Nephron progenitor cell (in vitro differentiated cells): ENCODE results near the gene MACROH2A1.

Experiments
- DNase-seq: peaks from one replicate; pipeline ENCODE4 v3.0.0; 2021
- H3K27ac Mint-ChIP-seq: 2 replicates; pipeline ENCODE4 v1.8.0; 2021; ENCODE audit warnings: mild to moderate bottlenecking, moderate library complexity, mixed read lengths
- H3K27me3 Mint-ChIP-seq: 2 replicates; pipeline ENCODE4 v1.8.0; 2021; ENCODE audit warnings: mild to moderate bottlenecking, low read depth, mixed read lengths; ENCODE audit not compliant: poor library complexity
- H3K36me3 Mint-ChIP-seq: 2 replicates; pipeline ENCODE4 v1.8.0; 2021; ENCODE audit warnings: low read depth, mixed read lengths
- H3K4me1 Mint-ChIP-seq: 2 replicates; pipeline ENCODE4 v1.8.0; 2021; ENCODE audit warnings: mixed read lengths
- H3K4me3 Mint-ChIP-seq: 2 replicates; pipeline ENCODE4 v1.8.0; 2021; ENCODE audit warnings: mild to moderate bottlenecking, moderate library complexity, mixed read lengths
- H3K9me3 Mint-ChIP-seq: 2 replicates; pipeline ENCODE4 v1.8.0; 2021; ENCODE audit warnings: mild to moderate bottlenecking, moderate library complexity, mixed read lengths
- CTCF ChIP-seq: fragments of 200-600 bp; sonication (generic); IDR thresholded peaks from 2 replicates; pipeline ENCODE4 v1.5.0; 2021; ENCODE audit warnings: antibody characterized with exemption

MACROH2A1 gene

GRCh38 chr5:135398160-135398854 is 724 bp downstream of the MACROH2A1 start:
- DNase-seq = peak; percentile 54
- H3K27ac Mint-ChIP-seq = no peak overlapping the region
- H3K27me3 Mint-ChIP-seq = peaks cover 26% of the 10 kb centered on the region
- H3K4me1 Mint-ChIP-seq = peaks cover 64% of the 10 kb centered on the region
- TF ChIP-seq CTCF = no peak
- H3K4me3 Mint-ChIP-seq = peak overlapping the region; percentile 87
- peaks cover 4% of the 10 kb centered on the region for H3K36me3 Mint-ChIP-seq
- H3K9me3 Mint-ChIP-seq = no peaks in the 10 kb centered on the region

GRCh38 chr5:135397084-135397483 is 1.9 kb downstream of the MACROH2A1 start:
- no peak for DNase-seq
- TF ChIP-seq CTCF = no peak
- Mint-ChIP-seq H3K9me3 (no peaks in the 10 kb centered on the region), H3K27me3 (peaks cover 25% of the 10 kb centered on the region), H3K4me3 (peak overlapping the region; percentile 87), H3K4me1 (peaks cover 76% of the 10 kb centered on the region), H3K27ac (no peak overlapping the region), H3K36me3 (peaks cover 17% of the 10 kb centered on the region)

DNA sequence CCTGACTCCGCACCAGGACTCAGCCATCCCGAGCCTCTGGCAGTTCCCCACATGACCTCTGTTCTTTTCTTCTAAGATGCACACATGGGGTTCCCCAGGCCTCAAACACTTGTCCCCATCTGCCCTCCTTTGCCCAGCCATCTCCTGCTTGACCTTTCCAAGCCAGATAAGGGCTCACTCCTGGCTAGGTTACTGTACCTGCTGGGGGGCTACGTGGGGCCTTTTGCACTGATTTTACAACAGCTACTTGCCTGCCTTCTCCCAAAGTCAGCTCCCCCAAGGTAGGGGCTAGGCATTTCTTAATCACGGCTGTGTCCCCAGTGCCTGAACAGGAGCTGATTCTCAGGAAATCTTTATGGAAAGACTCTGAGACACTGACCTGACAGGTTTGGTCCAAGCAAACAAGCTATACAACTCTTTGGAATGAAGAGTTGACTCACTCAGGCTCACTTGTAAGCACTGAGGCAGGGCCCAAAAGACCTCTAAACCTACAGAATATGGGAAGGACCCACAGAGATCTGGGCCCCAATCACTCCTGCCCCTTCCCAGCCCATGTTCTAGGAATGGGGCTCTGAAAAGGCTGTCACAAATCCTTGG is 2.5 kb downstream of the MACROH2A1 start:
- no peak for TF ChIP-seq CTCF

DNA sequence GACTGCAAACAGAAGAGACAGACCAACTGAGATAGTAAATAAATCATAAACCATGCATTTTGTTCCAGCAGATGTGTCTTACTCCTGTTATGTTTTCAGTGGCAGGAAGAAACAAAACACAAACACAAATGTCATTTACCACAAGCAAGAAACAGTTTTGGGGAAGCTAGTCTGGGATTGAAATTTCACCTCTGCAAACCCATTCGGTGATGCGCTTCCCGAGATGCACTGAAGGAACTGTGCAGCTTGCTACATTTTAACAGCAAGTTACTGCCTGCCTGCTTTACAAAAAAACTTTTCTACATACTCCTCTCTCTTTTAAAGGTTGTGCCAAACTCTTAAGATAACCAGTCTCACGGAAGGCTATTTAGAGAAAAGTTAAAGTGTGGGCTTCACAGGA is 3.2 kb downstream of the MACROH2A1 start:
- no peak overlapping the region for H3K27ac Mint-ChIP-seq
- peaks cover 15% of the 10 kb centered on the region for H3K27me3 Mint-ChIP-seq
- peaks cover 20% of the 10 kb centered on the region for H3K36me3 Mint-ChIP-seq
- H3K9me3 Mint-ChIP-seq = no peaks in the 10 kb centered on the region
- no peak for TF ChIP-seq CTCF
- H3K4me1 Mint-ChIP-seq = peaks cover 81% of the 10 kb centered on the region
- DNase-seq = no peak
- no peak overlapping the region for H3K4me3 Mint-ChIP-seq

More for the DNA sequence above, 2.5 kb downstream of the MACROH2A1 start:
- peaks cover 20% of the 10 kb centered on the region for H3K36me3 Mint-ChIP-seq
- peaks cover 20% of the 10 kb centered on the region for H3K27me3 Mint-ChIP-seq
- H3K4me3 Mint-ChIP-seq = peak overlapping the region; percentile 87
- H3K4me1 Mint-ChIP-seq = peaks cover 81% of the 10 kb centered on the region
- DNase-seq = no peak
- H3K9me3 Mint-ChIP-seq = no peaks in the 10 kb centered on the region
- no peak overlapping the region for H3K27ac Mint-ChIP-seq

GRCh38 chr5:135395451-135395850 is 3.6 kb downstream of the MACROH2A1 start:
- Mint-ChIP-seq H3K27me3 (peaks cover 10% of the 10 kb centered on the region), H3K36me3 (peaks cover 22% of the 10 kb centered on the region), H3K27ac (no peak overlapping the region), H3K4me3 (no peak overlapping the region), H3K9me3 (no peaks in the 10 kb centered on the region), H3K4me1 (peaks cover 77% of the 10 kb centered on the region)
- peak; percentile 25 for DNase-seq
- no peak for TF ChIP-seq CTCF

GRCh38 chr5:135394095-135394494 is 4.9 kb downstream of the MACROH2A1 start:
- Mint-ChIP-seq H3K27ac (no peak overlapping the region), H3K4me1 (peaks cover 65% of the 10 kb centered on the region), H3K9me3 (no peaks in the 10 kb centered on the region), H3K36me3 (peaks cover 29% of the 10 kb centered on the region), H3K27me3 (no peaks in the 10 kb centered on the region), H3K4me3 (no peak overlapping the region)
- TF ChIP-seq CTCF = no peak
- DNase-seq = no peak
